ENCODE results near the gene WDR82. TPM values are rescaled to one million over a fixed set of nuclear protein-coding genes. Genes with fewer than 3 reads are reported as not detected.

WDR82 gene
- total and polyA plus RNA-seq, 2 of the 8 experiments (the other 6 are each of a cell fraction or from before 2014, with no cell fraction given): 33.5 to 82.7 TPM

DNA sequence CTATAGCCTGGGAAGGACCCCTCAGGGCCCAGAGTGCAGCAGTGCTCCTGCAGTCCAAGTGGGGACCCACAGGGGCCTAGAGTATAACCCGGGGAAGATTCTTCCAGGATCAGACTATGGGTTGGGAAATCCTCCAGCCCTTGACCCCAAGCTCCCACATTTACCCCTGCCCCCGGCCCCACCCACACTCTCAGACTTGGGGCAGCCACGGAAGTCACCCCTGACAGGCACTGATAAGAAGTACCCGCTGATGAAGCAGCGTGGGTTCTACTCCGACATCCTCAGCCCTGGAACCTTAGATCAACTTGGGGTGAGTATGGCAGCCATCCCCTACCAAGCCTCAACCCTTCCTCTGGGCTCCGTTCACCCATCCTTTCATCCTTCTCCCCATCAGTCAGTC is 44.0 kb upstream of the WDR82 start:
- Histone ChIP-seq H2BK120ac (replicated peaks; ENCODE audit: low read depth, low read length) (no peak overlapping the region), H2BK15ac (ENCODE audit: low read length) (no peak overlapping the region), H3K9ac (replicated peaks in 1 of 4; ENCODE audit: extremely low read depth in 1 of 4, low read depth in 3 of 4, low read length in 3 of 4) (no peak overlapping the region), H3K79me2 (ENCODE audit: control insufficient read depth in 1 of 2, insufficient read depth in 2 of 2, low read length in 2 of 2) (no peaks in the 10 kb centered on the region), H3K4ac (replicated peaks; ENCODE audit: insufficient read length, low read depth, low read length) (no peak overlapping the region), H2AFZ (ENCODE audit: low read length) (no peak overlapping the region), H2BK12ac (ENCODE audit: low read depth, low read length) (no peak overlapping the region), H4K5ac (ENCODE audit: insufficient read length, low read depth, low read length) (no peak overlapping the region), H3K23ac (ENCODE audit: insufficient read length) (no peak overlapping the region), H4K91ac (replicated peaks; ENCODE audit: insufficient read length, low read length) (no peak overlapping the region), H4K20me1 (replicated peaks in 1 of 2; ENCODE audit: control insufficient read depth in 1 of 2, insufficient read depth in 2 of 2, low read length in 2 of 2) (no peaks in the 10 kb centered on the region), H3K27ac (ENCODE audit: low read depth, low read length) (no peak overlapping the region), H2AK5ac (ENCODE audit: low read depth, low read length) (no peak overlapping the region), H3K4me3 (ENCODE audit: extremely low read depth in 1 of 4, insufficient read depth in 2 of 4, low read depth in 3 of 4, low read length in 4 of 4) (no peak overlapping the region), H2BK5ac (ENCODE audit: low read depth, low read length) (no peak overlapping the region), H3K4me2 (ENCODE audit: insufficient read depth in 1 of 2, low read depth in 2 of 2, low read length in 2 of 2) (no peak overlapping the region), H3K27me3 (replicated peaks in 1 of 4; ENCODE audit: control insufficient read depth in 3 of 4, extremely low read depth in 1 of 4, insufficient read depth in 3 of 4, low read length in 3 of 4) (peaks cover 0 to 12% (median 9%) of the 10 kb centered on the region in 4 experiments; a peak in 4 of 7 replicates), H3K79me1 (ENCODE audit: low read depth, low read length) (no peaks in the 10 kb centered on the region; the same call in 1 of the 2 replicates), H3K18ac (ENCODE audit: extremely low read depth, low read length) (no peak overlapping the region), H3K23me2 (ENCODE audit: low read depth, low read length) (peaks cover 1% of the 10 kb centered on the region; the same call in 1 of the 2 replicates), H3K14ac (ENCODE audit: insufficient read length) (no peak overlapping the region), H4K8ac (ENCODE audit: extremely low read depth, insufficient read depth, low read length) (no peak overlapping the region), H3K56ac (replicated peaks; ENCODE audit: insufficient read length, low read depth, low read length) (no peak overlapping the region), H2BK20ac (ENCODE audit: low read length) (no peak overlapping the region), H3K36me3 (ENCODE audit: control insufficient read depth in 2 of 4, insufficient read depth in 4 of 4, low read length in 3 of 4) (no peaks in the 10 kb centered on the region), H3K9me3 (ENCODE audit: insufficient read depth in 2 of 2, low read depth in 1 of 2, low read length in 1 of 2) (no peaks in the 10 kb centered on the region), H3K4me1 (replicated peaks in 1 of 4; ENCODE audit: control insufficient read depth in 3 of 4, insufficient read depth in 4 of 4, low read length in 3 of 4) (no peaks in the 10 kb centered on the region; a peak in 3 of 7 replicates)
- WGBS, 2 experiments (ENCODE audit: extremely low coverage in 1 of 2, insufficient coverage in 1 of 2, insufficient read length in 1 of 2, insufficient replicate concordance in 2 of 2, low coverage in 1 of 2, low lambda C conversion rate in 2 of 2, missing lambda C conversion rate in 1 of 2): 86% methylated on average over 7 of the region's 7 CpGs; no CpG with 5 or more reads in 1 of the 2 experiments
- ChIA-PET CTCF (ENCODE audit: partially characterized antibody) (interaction anchor here (0.6 to 1.5 kb wide), 3 partner anchors 17 to 63 kb away, joined by 3 to 4 read pairs (median 3); partner anchors contain the start of gene GLYCTK), POLR2A (ENCODE audit: partially characterized antibody) (interaction anchor here (1.5 to 2.0 kb wide), 2 partner anchors 10 to 11 kb away, joined by 4 read pairs; no protein-coding TSS in a partner anchor)
- DNase-seq (ENCODE audit: low read depth in 1 of 2, low spot score in 2 of 2): no peak
- FAIRE-seq: no peak
- TF ChIP-seq SIX5 (IDR thresholded peaks at IDR 0.05; ENCODE audit: low read depth, low read length) (no peak), SIN3A (conservative IDR thresholded peaks at IDR 0.05 in 1 of 2, IDR thresholded peaks at IDR 0.05 in 1 of 2; ENCODE audit: low read depth in 1 of 2, low read length in 2 of 2) (no peak), GABPA (IDR thresholded peaks at IDR 0.05; ENCODE audit: borderline replicate concordance, insufficient read depth, low read length) (no peak), ZNF274 (IDR thresholded peaks at IDR 0.05; ENCODE audit: borderline replicate concordance, extremely low read depth, low read length) (no peak), SIRT6 (IDR thresholded peaks at IDR 0.05; ENCODE audit: low read length) (no peak), CBX8 (IDR thresholded peaks at IDR 0.05; ENCODE audit: borderline replicate concordance, low read depth, low read length) (no peak), NRF1 (IDR thresholded peaks at IDR 0.05; ENCODE audit: low read depth, low read length) (no peak), EP300 (IDR thresholded peaks at IDR 0.05; ENCODE audit: borderline replicate concordance in 1 of 2, low read depth in 2 of 2, low read length in 2 of 2) (no peak), CREB1 (IDR thresholded peaks at IDR 0.05) (no peak), BRCA1 (IDR thresholded peaks at IDR 0.05; ENCODE audit: low read depth, low read length) (no peak), CTBP2 (IDR thresholded peaks at IDR 0.05; ENCODE audit: borderline replicate concordance, insufficient read depth, insufficient read length, low read length) (no peak)
- TF ChIP-seq, protein P1, sequence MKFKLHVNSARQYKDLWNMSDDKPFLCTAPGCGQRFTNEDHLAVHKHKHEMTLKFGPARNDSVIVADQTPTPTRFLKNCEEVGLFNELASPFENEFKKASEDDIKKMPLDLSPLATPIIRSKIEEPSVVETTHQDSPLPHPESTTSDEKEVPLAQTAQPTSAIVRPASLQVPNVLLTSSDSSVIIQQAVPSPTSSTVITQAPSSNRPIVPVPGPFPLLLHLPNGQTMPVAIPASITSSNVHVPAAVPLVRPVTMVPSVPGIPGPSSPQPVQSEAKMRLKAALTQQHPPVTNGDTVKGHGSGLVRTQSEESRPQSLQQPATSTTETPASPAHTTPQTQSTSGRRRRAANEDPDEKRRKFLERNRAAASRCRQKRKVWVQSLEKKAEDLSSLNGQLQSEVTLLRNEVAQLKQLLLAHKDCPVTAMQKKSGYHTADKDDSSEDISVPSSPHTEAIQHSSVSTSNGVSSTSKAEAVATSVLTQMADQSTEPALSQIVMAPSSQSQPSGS (IDR thresholded peaks at IDR 0.05; ENCODE audit: low read length): no peak
